Activated naive CD4-positive, alpha-beta T cell treated with anti-CD3 and anti-CD28 coated beads, Interleukin-2, amount 50 U/mL, for 72 hours (primary cell): Measurements from ENCODE around the gene CHPF2. TPM values are rescaled to one million over a fixed set of nuclear protein-coding genes. Genes with fewer than 3 reads are reported as not detected.
A peak's percentile ranks its signal among the peaks of the same experiment; 100 is the strongest.

ENCODE experiments used
- ATAC-seq, 2 donors: fragments of 150-1000 bp; cut with Tn5 transposase; 2 replicates each; pipeline ENCODE4 v1.10.0; 2021; ENCODE audit warnings: mild to moderate bottlenecking in 2 of 2, moderate library complexity in 2 of 2
- DNase-seq, 2 donors: peaks; one replicate each; pipeline ENCODE4 v3.0.0; 2021 to 2022; ENCODE audit warnings: low spot score in 2 of 2
- H3K27ac Mint-ChIP-seq, 2 donors: one replicate each; pipeline ENCODE4 v1.8.0; 2022; ENCODE audit warnings: mild to moderate bottlenecking in 2 of 2, mixed read lengths in 2 of 2
- H3K36me3 Mint-ChIP-seq, 2 donors: one replicate each; pipeline ENCODE4 v1.8.0; 2022; ENCODE audit warnings: mixed read lengths in 2 of 2
- H3K9me3 Mint-ChIP-seq, 2 donors: one replicate each; pipeline ENCODE4 v1.8.0; 2022; ENCODE audit warnings: mixed read lengths in 2 of 2
- total RNA-seq, 2 donors: library from RNA; stranded (reverse); gene quantifications; one replicate each; pipeline ENCODE4 v1.2.3, GENCODE V29; 2022

Gene CHPF2, protein sequence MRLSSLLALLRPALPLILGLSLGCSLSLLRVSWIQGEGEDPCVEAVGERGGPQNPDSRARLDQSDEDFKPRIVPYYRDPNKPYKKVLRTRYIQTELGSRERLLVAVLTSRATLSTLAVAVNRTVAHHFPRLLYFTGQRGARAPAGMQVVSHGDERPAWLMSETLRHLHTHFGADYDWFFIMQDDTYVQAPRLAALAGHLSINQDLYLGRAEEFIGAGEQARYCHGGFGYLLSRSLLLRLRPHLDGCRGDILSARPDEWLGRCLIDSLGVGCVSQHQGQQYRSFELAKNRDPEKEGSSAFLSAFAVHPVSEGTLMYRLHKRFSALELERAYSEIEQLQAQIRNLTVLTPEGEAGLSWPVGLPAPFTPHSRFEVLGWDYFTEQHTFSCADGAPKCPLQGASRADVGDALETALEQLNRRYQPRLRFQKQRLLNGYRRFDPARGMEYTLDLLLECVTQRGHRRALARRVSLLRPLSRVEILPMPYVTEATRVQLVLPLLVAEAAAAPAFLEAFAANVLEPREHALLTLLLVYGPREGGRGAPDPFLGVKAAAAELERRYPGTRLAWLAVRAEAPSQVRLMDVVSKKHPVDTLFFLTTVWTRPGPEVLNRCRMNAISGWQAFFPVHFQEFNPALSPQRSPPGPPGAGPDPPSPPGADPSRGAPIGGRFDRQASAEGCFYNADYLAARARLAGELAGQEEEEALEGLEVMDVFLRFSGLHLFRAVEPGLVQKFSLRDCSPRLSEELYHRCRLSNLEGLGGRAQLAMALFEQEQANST
- total RNA-seq = 10 to 100 TPM; 26.7 to 29.3 TPM

DNA sequence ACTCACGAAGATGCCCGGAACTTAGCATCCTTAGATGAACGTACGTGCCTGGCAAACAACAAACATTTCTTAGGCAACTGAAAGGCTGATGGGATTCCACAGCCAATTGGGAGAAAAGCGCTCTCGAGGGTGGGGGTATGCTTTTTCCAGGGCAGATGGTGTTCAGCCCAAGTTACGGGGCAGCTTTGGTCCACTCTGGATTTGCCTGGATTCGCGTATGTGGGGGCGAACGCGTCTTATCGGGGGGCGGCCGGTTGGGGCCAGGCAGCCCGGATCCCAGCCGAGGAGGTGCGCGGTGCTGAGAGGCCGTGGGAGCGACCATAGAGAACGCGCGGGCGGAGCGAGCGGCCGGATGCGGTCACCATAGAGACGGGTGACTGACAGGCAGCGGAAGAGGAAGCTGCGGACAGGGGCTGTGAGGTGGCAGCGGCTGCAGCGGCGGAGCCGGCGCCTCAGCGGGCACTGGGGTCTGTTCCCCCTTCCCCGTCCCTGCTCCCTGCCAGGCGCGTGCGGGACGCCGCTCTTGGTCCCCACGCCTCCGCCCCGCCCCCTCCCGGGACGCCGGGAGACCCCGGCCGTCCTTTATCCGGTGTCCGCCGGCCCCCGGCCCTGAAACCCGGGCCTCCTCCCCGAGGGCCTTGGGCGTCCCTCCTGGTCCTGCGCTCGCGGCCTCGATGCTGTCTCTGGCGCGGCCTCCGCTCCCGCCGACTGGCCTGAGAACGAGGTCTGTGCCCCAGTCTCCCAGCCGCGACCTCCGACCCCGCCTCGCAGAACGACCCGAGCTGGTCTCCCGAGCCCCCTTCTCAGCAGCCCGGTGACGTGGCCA lies at the start of gene CHPF2:
TSS of gene CHPF2 (plus strand) at position 393 of the 826 bp plus-strand sequence. CDS start 1,529 bp downstream, outside the sequence.
- H3K36me3 Mint-ChIP-seq = peaks cover 13 to 17% of the 10 kb centered on the region in 2 donors
- H3K27ac Mint-ChIP-seq = peak within 1 kb of the TSS; percentile 99 to 100
- ATAC-seq = peak; percentile 94 to 95
- peak; percentile 89 to 92 for DNase-seq
- no peaks in the 10 kb centered on the region for H3K9me3 Mint-ChIP-seq

DNA sequence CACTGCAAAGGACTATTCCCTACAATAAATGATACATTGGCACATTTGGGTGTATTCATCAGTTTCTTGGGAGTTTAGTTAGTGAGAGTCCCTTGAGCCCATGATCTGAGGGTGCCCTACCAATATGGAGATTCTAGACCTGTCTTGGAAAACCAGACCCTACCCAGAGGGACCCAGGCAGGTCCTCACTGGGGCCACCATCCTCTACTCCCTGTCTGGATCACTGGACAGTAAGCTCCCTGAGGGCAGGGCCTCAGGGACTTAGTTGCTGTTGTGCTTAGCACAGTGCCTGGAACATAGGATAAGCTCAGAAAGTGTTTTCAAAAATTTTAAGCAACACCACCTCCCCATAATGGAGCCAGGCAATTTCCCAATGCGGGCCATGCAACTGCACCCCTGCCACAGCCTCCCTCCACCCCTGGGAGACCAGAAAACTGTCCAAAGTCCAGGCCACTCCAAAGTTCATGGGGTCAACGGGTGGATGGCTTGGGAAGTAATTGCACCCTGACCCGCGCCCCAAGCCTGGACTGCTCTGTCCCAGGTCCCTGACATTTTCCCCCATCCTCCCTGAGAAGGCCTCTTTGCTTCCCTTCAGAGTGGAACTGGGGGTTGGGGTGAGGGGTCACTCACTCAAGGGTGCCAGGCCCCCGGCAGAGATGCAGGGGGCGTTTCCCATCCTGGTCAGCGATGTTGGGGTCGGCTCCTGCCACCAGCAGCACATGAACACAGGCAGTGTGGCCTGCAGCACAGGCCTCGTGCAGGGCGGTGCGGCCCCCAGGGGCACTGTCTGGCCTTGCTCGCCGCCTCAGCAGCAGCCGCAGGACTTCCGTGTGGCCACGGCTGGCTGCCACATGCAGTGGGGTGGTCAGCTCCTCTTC lies 46.3 kb upstream of the CHPF2 start:
- ATAC-seq = peak in 1 of 2 donors; percentile 39

DNA sequence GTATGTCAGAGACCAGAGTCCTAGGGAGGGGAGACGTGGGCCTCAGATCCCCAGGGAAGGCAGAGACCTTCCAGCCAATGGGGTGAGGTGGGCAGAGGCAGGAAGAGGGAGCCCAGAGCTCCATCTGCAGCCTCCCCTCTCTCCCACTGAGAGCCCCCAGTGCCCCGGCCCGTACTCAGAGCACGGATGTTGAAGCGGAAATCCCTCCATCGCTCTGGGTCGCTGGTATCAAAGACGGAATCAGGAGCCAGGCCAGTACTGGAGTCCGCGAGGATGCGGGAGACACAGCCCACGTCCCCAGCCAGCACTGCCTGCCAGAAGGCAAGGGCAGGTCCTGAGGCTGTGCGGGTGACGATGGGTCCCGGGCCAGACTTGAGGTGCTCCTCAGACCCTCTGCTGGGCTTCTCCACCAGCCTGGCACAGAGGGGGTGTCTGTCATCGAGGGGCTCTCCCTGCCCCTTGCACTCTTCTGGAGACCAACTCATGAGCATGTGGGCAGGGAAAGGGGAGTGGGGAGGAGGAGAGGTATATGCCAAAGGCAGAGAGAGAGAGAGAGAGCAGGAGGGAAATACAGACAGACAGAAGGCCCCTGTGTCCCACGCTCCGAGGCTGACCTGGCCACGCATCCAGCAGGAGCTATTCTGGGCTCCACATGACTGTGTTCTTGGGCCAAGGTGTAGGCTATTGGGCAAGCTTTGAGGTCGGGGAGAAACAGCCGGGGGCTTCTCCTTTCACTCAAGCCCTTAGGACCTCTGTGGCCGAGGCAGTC lies 45.5 kb upstream of the CHPF2 start, which contains the start of gene ASB10:
TSS of gene ASB10 (minus strand) at position 611 of the 769 bp plus-strand sequence. CDS start at position 491, 120 bp downstream.
- H3K36me3 Mint-ChIP-seq = no peaks in the 10 kb centered on the region
- H3K9me3 Mint-ChIP-seq = no peaks in the 10 kb centered on the region
- DNase-seq = no peak
- H3K27ac Mint-ChIP-seq = no peak within 1 kb of the TSS
- no peak for ATAC-seq

More for the DNA sequence above, 46.3 kb upstream of the CHPF2 start:
- DNase-seq = no peak
- Mint-ChIP-seq H3K27ac (no peak overlapping the region), H3K9me3 (no peaks in the 10 kb centered on the region), H3K36me3 (no peaks in the 10 kb centered on the region)

DNA sequence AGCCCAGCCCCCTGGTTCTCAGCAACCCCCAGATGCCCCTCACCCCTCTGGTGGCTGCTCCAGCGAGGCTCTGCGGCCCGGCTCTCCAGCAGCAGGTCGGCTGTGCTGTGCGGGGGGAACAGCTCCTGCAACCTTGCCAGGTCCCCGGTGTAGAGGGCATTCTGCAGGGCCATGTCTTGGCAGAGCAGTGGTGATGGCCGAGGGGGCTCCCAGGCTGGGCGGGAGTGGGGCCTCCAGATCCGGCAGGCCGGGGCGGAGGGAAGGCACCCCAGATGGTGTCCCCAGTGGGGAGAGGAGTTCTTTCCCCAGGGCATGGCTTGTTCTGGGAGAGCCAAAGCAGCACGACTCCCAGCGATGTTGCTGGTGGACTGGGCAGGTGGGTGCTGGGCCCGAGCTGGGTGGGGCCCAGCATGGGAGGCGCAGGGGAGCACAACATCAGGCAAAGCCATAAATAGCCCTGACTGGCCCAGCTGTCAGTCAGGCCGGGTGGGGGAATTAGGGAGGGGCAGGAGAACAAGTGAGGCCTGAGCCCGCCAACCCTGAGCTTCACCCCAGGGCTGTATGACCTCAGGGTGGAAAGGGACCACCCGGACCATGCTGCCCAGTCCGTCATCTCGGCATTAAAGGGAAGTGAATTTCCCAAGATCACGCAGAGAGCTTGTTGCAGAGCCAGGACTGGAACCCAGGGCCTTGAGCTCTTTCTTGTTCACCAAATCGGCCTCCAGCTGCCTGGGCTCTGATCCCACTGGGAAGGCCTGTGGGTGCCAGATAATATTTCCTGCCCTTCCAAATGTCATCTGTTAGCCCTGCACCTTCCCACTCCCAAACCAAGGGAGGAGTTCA lies 44.7 kb upstream of the CHPF2 start:
- H3K9me3 Mint-ChIP-seq = no peaks in the 10 kb centered on the region
- no peak for ATAC-seq
- DNase-seq = no peak
- H3K36me3 Mint-ChIP-seq = no peaks in the 10 kb centered on the region
- H3K27ac Mint-ChIP-seq = no peak overlapping the region

DNA sequence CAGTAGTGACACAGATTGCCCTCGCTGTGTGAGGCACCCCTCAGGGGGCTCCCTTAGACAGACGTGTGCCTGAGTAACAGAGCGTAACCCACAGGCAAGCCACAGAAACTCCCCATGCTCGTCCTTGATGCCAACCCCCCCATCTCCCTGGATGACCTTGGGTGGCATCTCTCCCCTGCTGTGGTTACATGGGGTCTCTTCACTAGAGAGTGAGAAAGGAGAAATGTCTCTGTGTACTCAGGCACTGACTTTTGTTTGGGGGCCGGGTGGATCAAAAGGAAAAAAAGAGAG lies 44.1 kb upstream of the CHPF2 start:
- no peaks in the 10 kb centered on the region for H3K36me3 Mint-ChIP-seq
- no peak overlapping the region for H3K27ac Mint-ChIP-seq
- DNase-seq (no peak), ATAC-seq (no peak)
- H3K9me3 Mint-ChIP-seq = no peaks in the 10 kb centered on the region

DNA sequence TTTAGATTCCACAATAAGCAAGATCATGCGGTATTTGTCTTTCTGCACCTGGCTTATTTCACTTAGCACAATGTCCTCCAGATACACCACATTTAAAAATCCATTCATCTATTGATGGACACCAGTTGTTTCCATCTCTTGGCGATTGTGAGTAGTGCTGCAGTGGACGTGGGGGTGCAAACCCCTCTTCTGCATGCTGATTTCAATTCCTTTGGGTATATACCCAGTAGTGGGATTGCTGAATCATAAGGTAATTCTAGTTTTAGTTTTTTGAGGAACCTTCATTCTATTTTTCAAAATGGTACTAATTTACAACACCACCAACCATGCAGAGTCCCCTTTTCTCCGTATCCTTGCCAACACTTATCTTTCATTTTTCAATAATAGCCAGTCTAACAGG lies 43.2 kb upstream of the CHPF2 start:
- no peaks in the 10 kb centered on the region for H3K36me3 Mint-ChIP-seq
- ATAC-seq = no peak
- no peak overlapping the region for H3K27ac Mint-ChIP-seq
- DNase-seq = no peak
- no peaks in the 10 kb centered on the region for H3K9me3 Mint-ChIP-seq

DNA sequence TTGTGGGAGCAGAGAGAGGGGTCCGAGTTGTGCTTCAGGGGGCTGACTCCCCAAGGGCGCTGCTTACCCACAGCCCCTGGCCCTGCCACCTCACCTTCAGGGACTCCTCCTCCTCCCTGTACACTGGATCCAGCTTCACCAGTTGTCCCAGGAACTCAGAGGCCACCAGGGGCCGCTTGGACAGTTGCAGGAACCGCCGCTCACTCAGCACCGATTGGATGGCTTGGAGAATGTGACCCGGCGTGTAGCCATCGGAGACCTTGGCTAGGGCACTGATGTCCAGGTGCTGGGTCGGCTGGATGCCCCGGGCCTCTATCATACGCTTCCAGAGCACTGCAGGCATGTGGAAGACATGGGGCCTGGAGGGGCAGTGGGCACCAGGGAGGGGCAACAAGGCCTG lies 40.7 kb upstream of the CHPF2 start:
- Mint-ChIP-seq H3K36me3 (no peaks in the 10 kb centered on the region), H3K27ac (no peak overlapping the region), H3K9me3 (no peaks in the 10 kb centered on the region)
- no peak for ATAC-seq
- DNase-seq = no peak

DNA sequence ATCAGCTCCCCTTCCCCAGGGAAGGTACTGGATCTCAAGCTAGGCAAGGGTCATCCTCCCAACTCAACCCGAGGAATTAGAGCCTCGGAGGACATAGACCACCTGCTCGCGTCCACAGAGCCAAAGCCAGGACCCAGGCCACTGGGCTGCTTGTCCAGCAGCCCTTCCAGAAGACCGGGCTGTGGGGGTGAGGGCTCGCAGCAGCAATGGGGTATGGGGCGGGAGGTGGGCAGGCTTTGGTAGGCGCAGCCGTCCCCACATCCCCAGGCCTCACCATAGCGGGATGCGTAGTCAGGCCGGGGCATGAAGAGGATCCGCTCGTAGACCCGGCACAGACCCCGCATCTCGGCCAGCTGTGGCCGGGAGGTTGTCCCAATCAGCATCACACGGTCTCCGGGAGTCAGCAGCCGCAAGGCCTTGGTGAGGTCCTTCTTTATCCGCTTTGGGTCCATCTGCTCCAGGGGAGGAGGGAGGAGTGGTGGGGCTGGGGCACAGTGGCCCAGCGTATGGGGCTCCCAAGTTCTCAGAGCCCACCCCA lies 40.2 kb upstream of the CHPF2 start:
- ATAC-seq (no peak), DNase-seq (no peak)
- no peaks in the 10 kb centered on the region for H3K36me3 Mint-ChIP-seq
- H3K27ac Mint-ChIP-seq = no peak overlapping the region
- H3K9me3 Mint-ChIP-seq = no peaks in the 10 kb centered on the region

DNA sequence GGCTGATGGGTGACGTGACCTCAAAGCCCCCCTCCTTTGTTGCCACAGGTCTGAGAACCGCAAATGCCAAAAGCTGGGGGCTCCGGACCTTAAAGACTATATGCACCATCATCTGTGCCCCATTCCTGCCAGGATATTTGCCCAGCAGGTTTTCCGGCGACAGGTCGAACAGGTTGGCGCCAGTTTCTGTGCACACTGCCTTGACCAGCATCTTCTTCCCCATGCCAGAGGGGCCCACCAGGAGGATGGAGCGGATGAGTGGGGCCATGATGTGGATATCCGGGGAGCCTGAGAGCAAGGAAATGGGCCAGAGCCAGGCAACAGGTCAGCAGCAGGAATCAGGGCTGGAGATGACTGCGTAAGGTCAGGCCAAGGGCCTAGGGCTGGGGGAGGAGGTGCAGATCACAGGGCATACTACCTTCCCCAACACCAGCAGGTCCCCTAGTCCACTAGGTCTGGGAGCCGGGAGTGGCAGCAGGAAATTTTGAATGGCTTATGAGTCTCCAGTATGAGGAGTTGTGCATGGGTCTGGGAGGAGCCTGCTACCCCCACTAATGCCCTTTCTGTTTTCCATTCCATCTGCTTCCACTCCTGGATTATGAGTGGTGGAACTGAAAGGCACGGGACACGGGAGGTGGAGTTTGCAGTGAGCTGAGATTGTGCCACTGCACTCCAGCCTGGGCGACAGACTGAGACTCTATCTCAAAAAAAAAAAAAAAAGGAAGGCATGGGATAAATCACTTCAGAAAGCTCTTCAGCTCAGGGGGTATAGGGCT lies 38.9 kb upstream of the CHPF2 start:
- ATAC-seq (no peak), DNase-seq (no peak)
- no peaks in the 10 kb centered on the region for H3K9me3 Mint-ChIP-seq
- no peaks in the 10 kb centered on the region for H3K36me3 Mint-ChIP-seq
- H3K27ac Mint-ChIP-seq = no peak overlapping the region

DNA sequence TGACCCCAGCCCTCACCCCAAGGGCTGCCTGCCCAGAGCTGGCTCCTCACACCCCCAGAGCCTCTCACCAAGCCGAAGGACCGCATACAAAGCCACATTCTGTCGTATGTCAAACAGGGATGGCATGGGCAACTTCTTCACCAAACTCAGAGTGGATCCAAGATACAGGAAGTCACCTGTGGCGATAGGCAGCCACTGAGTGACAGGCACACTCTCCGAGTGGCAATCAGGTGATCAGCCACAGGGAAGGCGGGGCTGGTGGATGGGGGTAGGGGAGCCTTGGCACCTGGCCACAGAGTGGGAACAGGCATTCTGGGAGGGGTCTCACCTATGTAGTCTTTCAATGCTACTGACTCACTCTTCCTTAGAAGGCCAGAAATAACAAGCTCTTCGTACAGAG lies 38.1 kb upstream of the CHPF2 start:
- ATAC-seq (no peak), DNase-seq (no peak)
- H3K9me3 Mint-ChIP-seq = no peaks in the 10 kb centered on the region
- no peaks in the 10 kb centered on the region for H3K36me3 Mint-ChIP-seq
- H3K27ac Mint-ChIP-seq = no peak overlapping the region

DNA sequence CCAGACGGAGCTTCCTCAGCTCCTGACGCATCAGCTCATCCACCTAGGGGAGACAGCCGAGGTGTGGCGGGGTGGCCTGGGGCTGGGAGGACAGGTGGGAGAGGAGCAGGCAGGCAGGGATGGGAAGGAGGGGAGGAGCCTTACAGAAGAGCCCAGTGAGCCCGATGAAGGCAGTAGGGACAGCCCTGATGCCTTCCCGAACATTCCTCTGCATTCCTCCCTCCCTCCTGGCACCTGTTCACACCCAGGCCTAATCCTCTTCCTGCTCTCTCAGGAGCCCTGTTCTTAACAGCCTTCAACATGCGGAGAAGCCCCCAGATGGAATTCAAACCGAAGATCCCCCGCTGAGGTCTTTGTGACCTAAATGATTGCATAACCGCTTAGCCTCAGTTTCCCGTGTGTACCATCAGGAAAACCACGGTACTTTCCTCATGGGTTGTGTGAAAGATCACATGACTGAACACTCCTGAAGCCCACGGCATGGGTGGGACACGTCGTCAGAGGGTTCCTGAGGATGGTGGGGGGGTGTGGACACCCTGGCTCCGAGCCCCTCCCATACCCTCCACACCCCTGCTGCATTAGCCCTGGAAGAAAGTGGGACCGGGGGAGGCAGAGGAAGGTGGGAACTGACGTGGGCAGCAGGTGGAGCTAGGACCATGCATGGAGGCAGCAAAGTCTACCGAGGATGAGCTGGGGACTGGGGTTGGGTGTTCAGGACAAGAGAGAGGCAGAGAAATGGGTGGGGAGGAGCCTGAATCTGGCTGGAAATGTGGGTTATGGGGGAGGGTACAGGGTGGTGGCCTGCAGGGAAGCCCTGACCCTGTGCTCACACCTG lies 36.5 kb upstream of the CHPF2 start:
- no peak for DNase-seq
- ATAC-seq = no peak
- no peaks in the 10 kb centered on the region for H3K9me3 Mint-ChIP-seq

DNA sequence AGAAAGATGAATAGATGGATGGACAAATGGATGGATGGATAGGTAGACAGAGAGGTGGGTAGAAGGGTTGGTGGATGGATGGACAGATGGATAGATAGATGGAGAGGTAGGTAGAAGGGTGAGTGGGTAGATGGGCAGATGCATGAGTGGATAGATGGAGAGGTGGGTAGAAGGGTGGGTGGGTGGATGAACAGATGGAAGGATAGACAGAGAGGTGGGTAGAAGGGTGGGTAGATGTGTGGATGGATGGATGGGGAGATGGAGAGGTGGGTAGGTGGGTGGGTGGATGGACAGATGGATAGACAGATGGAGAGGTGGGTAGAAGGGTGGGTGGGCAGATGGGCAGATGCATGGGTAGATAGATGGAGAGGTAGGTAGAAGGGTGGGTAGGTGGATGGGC lies 34.4 kb upstream of the CHPF2 start:
- no peaks in the 10 kb centered on the region for H3K36me3 Mint-ChIP-seq
- H3K9me3 Mint-ChIP-seq = no peaks in the 10 kb centered on the region
- H3K27ac Mint-ChIP-seq = no peak overlapping the region
- DNase-seq = no peak
- no peak for ATAC-seq

More for the DNA sequence above, 36.5 kb upstream of the CHPF2 start:
- Mint-ChIP-seq H3K36me3 (no peaks in the 10 kb centered on the region), H3K27ac (no peak overlapping the region)
